Astrocyte of the spinal cord (primary cell): Measurements from ENCODE around the gene TSR1.

ENCODE experiments used
- DNase-seq: peaks from one replicate; pipeline ENCODE4 v3.0.0; 2011; ENCODE audit warnings: low read depth, low spot score
- H3K4me3 ChIP-seq: 2 replicates; pipeline ENCODE4 v1.5.1; 2011; ENCODE audit warnings: low read depth, mild to moderate bottlenecking, low read length, moderate library complexity
- in situ Hi-C: cut with HindIII; loops from 2 replicates; pipeline ENCODE4 v1.10.0; 2017; ENCODE audit warnings: low sequenced_read_pairs
- TF ChIP-seq, protein P1 (sequence below): IDR thresholded peaks from 2 replicates; pipeline ENCODE4 v1.5.1; 2012; ENCODE audit warnings: low read depth, mild to moderate bottlenecking, low read length, inconsistent platforms

Gene TSR1

DNA sequence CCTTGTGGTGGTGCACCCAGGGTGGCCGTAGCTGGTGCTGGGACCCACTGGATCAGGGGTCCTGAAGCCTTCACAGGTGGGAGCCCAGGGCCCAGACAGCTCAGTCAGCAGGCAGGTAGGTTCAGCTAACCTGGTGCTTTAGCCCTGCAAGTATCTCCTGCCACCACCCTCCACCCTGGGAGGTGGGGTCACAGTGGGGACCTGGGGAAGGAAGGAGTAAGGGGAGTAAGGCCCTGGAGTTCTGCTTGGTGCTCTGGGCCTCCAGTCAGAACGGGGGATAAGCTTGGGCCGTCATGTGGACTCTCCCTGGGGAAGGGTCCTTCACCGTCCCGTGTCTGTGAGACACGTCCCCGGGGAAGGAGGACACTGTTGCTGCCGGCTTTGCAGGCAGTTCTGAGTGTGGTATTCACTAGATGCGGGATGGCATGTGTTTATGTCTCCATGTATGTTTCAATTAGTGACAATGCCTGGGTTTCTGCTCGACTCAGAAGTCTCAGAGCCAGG is 21.7 kb upstream of the TSR1 start:
- DNase-seq: no peak
- TF ChIP-seq, protein P1, sequence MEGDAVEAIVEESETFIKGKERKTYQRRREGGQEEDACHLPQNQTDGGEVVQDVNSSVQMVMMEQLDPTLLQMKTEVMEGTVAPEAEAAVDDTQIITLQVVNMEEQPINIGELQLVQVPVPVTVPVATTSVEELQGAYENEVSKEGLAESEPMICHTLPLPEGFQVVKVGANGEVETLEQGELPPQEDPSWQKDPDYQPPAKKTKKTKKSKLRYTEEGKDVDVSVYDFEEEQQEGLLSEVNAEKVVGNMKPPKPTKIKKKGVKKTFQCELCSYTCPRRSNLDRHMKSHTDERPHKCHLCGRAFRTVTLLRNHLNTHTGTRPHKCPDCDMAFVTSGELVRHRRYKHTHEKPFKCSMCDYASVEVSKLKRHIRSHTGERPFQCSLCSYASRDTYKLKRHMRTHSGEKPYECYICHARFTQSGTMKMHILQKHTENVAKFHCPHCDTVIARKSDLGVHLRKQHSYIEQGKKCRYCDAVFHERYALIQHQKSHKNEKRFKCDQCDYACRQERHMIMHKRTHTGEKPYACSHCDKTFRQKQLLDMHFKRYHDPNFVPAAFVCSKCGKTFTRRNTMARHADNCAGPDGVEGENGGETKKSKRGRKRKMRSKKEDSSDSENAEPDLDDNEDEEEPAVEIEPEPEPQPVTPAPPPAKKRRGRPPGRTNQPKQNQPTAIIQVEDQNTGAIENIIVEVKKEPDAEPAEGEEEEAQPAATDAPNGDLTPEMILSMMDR: no peak
- H3K4me3 ChIP-seq: no peak overlapping the region
- in situ Hi-C loops: no loop called here

DNA sequence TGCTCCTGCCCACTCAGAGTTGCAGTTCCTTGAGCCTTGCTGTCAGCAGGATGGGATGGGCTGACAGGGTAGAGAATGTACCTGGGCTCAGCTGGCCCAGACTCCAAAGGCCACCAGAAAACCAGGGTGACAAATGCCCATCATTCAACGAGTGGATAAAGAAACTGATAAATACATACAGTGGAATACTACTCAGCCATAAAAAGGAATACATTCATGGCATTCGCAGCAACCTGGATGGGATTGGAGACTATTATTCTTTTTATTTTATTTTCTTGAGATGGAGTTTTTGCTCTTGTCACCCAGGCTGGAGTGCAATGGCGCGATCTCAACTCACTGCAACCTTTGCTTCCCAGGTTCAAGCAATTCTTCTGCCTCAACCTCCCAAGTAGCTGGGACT is 21.0 kb upstream of the TSR1 start:
- H3K4me3 ChIP-seq: no peak overlapping the region
- TF ChIP-seq, protein P1: no peak
- in situ Hi-C loops: no loop called here
- no peak for DNase-seq

DNA sequence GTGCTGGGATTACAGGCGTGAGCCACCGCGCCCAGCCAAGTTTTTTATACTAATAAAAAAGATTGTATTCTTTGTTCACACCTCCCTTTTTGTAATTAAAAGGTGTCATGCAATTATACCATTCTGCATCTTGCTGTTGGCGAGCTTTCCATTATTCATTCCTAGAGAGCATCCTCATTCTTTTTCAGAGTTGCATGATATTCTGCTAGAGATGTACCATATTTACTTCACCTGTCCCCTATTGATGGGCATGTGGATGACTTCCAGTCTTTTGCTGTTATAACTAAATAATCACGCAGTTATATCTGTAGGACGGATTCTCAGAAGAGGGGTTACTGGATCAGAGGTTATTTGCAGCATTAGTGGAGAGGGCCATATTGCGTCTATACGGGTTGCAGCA is 18.1 kb upstream of the TSR1 start:
- no peak overlapping the region for H3K4me3 ChIP-seq
- DNase-seq: no peak
- in situ Hi-C loops: no loop called here
- TF ChIP-seq, protein P1: no peak

DNA sequence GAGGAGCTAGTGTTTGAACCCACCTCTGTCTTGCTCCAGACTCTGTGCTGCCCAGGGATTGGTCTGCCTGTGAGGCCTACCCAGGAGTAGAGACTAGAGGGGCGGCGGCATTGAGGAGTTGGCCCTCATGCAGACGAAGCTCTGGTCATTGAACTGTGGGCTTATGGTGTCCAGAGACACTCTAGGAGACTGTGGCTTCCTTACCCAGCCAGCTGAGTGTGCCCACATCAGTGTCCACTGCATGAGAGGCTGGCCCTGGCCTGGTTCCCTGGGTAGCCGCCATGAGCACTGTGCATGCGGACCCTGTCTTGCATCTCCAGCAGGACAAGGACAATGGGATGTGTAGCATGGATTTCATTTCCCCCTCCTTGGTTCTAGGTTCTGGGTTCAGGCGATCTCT is 15.0 kb upstream of the TSR1 start:
- H3K4me3 ChIP-seq: no peak overlapping the region
- no peak for DNase-seq
- in situ Hi-C loops: no loop called here
- TF ChIP-seq, protein P1: no peak

DNA sequence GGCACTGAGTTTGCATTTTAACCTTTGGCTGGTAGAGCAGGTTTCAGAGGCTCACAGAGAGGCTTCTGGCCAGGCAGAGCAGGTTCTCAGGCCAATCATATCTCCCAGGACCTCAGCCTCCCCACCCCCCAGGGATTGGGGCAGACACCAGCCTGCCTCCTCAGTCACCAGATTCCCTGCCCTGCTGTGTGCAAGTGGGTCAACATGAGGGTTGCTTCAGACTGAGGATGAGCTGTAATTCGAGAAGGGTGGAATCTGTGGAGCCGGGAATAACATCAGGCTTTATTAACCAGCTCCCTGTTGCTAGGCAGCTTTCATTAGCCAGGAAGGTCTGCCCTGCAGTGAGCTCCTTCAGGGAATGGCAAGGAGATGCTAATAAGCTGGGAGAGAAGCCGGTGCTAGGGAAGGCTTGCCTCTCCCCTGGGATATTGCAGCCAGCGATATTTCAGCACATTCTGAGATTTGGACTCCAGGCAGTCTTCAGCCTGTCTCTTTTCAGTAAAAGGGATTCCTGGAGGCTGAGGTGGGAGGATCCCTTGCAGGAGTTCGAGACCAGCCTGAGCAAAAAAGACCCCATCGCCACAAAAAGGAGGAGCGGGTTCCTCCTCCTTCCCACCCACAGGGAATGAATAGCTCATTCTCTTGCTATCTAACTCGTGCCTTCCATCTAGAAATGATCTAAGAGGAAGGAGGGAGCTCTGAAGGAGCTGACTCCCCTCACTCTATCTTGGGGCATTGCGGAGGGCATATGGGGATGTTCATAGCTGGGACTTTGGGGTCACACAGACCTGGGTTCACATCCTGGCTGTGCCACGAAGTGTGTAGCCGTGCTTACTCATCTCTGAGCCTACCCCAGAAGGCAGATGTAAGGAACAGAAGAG is 11.8 kb upstream of the TSR1 start:
- H3K4me3 ChIP-seq: no peak overlapping the region
- TF ChIP-seq, protein P1: no peak
- peak; percentile 71 for DNase-seq
- in situ Hi-C loops: no loop called here

DNA sequence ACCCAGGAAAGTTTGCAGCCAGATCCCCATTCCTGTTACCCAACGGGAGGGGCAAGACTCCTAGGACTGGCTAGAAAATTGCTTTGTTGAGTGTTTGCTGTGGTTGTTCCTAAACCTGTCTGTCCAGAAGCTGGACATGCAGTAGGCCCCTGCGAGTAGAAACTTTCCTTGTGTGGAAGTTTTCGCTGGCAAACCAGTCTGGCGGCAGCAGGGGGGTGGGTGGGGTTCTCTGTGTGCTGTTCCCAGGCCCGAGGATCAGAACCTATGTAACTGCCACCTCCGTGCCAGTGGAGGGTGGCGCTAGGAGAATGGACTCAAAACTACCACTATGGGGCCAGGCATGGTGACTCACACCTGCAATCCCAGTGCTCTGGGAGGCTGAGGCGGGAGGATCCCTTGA is 10.2 kb upstream of the TSR1 start:
- in situ Hi-C loops: no loop called here
- no peak overlapping the region for H3K4me3 ChIP-seq
- no peak for DNase-seq
- TF ChIP-seq, protein P1: no peak
